Hepatocyte (in vitro differentiated cells): ENCODE data around the gene SCGN. TPM values are rescaled to one million over a fixed set of nuclear protein-coding genes. Genes with fewer than 3 reads are reported as not detected.

ENCODE experiments used
- DNase-seq: peaks from one replicate; pipeline ENCODE4 v3.0.0-alpha.2; 2016; ENCODE audit warnings: low spot score
- H2AFZ ChIP-seq: fragments of 200-600 bp; sonication (generic); 2 replicates; pipeline ENCODE4 v1.6.0; 2016; ENCODE audit warnings: antibody characterized with exemption, mild to moderate bottlenecking
- H3K27ac ChIP-seq: fragments of 200-600 bp; sonication (generic); 2 replicates; pipeline ENCODE4 v1.5.1; 2016; ENCODE audit warnings: mild to moderate bottlenecking
- H3K27me3 ChIP-seq: fragments of 200-600 bp; sonication (generic); 2 replicates; pipeline ENCODE4 v1.6.1; 2016
- H3K36me3 ChIP-seq: fragments of 200-600 bp; sonication (generic); replicated peaks from 2 replicates; pipeline ENCODE4 v1.5.1; 2016; ENCODE audit warnings: low read depth; ENCODE audit not compliant: insufficient read depth
- H3K4me1 ChIP-seq: fragments of 200-600 bp; sonication (generic); 2 replicates; pipeline ENCODE4 v1.5.1; 2016; ENCODE audit warnings: mild to moderate bottlenecking, moderate library complexity; ENCODE audit not compliant: insufficient read depth
- H3K4me2 ChIP-seq: fragments of 200-600 bp; sonication (generic); 2 replicates; pipeline ENCODE4 v1.6.0; 2016
- H3K4me3 ChIP-seq: fragments of 200-600 bp; sonication (generic); 2 replicates; pipeline ENCODE4 v1.5.1; 2016; ENCODE audit warnings: mild to moderate bottlenecking
- H3K79me2 ChIP-seq: fragments of 200-600 bp; sonication (generic); 2 replicates; pipeline ENCODE4 v1.6.0; 2017; ENCODE audit warnings: mild to moderate bottlenecking
- H3K9me2 ChIP-seq: fragments of 200-600 bp; sonication (generic); replicated peaks from 2 replicates; pipeline ENCODE4 v1.6.0; 2017; ENCODE audit warnings: mild to moderate bottlenecking; ENCODE audit not compliant: insufficient read depth
- H3K9me3 ChIP-seq: fragments of 200-600 bp; sonication (generic); 2 replicates; pipeline ENCODE4 v1.5.1; 2016; ENCODE audit warnings: low read depth, mild to moderate bottlenecking
- H4K20me1 ChIP-seq: fragments of 200-600 bp; sonication (generic); 2 replicates; pipeline ENCODE4 v1.6.0; 2016; ENCODE audit warnings: mild to moderate bottlenecking; ENCODE audit not compliant: insufficient read depth, poor library complexity, severe bottlenecking
- EZH2 ChIP-seq: fragments of 200-600 bp; sonication (generic); IDR thresholded peaks from 2 replicates; pipeline ENCODE4 v1.6.1; 2016; ENCODE audit warnings: antibody characterized with exemption, mild to moderate bottlenecking, borderline replicate concordance
- EZH2phosphoT487 ChIP-seq: fragments of 200-600 bp; sonication (generic); IDR thresholded peaks from one replicate; pipeline ENCODE4 v1.6.1; 2018; ENCODE audit warnings: antibody characterized with exemption, mild to moderate bottlenecking, low read depth, moderate library complexity; ENCODE audit not compliant: unreplicated experiment, severe bottlenecking
- WGBS: methylation state at CpG from one replicate; pipeline ENCODE4 v1.1.6; 2016; ENCODE audit warnings: low lambda C conversion rate; ENCODE audit errors: missing lambda C conversion rate; 5-methylcytosine and 5-hydroxymethylcytosine counted together
- polyA plus RNA-seq: library from polyadenylated mRNA; unstranded; fragments of >200 nt; fragmentation: Nextera tagmentation; extraction: Ambion mirVana; gene quantifications from 2 replicates; pipeline ENCODE4 v1.2.1, GENCODE V29; 2016
- total RNA-seq: library from RNA; depleted of rRNA; stranded (reverse); fragments of >200 nt; gene quantifications from 2 replicates; pipeline ENCODE4 v1.2.3, GENCODE V29; 2014
- TF ChIP-seq, protein P1 (sequence below): fragments of 200-600 bp; sonication (generic); IDR thresholded peaks from 2 replicates; pipeline ENCODE4 v1.5.1; 2016; ENCODE audit warnings: antibody characterized with exemption, mild to moderate bottlenecking; ENCODE audit not compliant: poor library complexity

Gene SCGN
- total and polyA plus RNA-seq, 2 experiments from 2014 or later: 14.2 to 25.9 TPM

DNA sequence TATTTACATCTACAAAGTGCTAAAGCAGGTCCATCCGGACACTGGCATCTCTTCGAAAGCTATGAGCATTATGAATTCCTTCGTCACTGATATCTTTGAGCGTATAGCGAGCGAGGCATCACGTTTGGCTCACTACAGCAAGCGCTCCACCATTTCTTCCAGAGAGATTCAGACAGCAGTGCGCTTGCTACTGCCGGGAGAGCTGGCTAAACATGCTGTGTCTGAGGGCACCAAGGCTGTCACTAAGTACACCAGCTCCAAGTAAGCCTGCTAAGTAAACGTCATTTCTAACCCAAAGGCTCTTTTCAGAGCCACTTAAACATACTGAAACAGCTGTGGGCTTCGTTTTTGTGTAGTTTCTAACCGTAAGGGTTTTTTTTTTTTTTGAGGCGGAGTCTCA, 75.0 kb downstream of the SCGN start:
- TF ChIP-seq, protein P1, sequence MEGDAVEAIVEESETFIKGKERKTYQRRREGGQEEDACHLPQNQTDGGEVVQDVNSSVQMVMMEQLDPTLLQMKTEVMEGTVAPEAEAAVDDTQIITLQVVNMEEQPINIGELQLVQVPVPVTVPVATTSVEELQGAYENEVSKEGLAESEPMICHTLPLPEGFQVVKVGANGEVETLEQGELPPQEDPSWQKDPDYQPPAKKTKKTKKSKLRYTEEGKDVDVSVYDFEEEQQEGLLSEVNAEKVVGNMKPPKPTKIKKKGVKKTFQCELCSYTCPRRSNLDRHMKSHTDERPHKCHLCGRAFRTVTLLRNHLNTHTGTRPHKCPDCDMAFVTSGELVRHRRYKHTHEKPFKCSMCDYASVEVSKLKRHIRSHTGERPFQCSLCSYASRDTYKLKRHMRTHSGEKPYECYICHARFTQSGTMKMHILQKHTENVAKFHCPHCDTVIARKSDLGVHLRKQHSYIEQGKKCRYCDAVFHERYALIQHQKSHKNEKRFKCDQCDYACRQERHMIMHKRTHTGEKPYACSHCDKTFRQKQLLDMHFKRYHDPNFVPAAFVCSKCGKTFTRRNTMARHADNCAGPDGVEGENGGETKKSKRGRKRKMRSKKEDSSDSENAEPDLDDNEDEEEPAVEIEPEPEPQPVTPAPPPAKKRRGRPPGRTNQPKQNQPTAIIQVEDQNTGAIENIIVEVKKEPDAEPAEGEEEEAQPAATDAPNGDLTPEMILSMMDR: no peak
- no peak for TF ChIP-seq EZH2
- no peak for TF ChIP-seq EZH2phosphoT487
- DNase-seq: no peak
- Histone ChIP-seq H3K9me3 (no peaks in the 10 kb centered on the region), H3K4me3 (no peak overlapping the region), H3K4me2 (no peak overlapping the region), H3K4me1 (no peaks in the 10 kb centered on the region), H2AFZ (no peak overlapping the region), H4K20me1 (no peaks in the 10 kb centered on the region), H3K36me3 (no peaks in the 10 kb centered on the region), H3K27ac (no peak overlapping the region), H3K9me2 (no peaks in the 10 kb centered on the region), H3K79me2 (no peaks in the 10 kb centered on the region), H3K27me3 (no peaks in the 10 kb centered on the region)
- 88% methylated on average over 14 of the region's 14 CpGs for WGBS

DNA sequence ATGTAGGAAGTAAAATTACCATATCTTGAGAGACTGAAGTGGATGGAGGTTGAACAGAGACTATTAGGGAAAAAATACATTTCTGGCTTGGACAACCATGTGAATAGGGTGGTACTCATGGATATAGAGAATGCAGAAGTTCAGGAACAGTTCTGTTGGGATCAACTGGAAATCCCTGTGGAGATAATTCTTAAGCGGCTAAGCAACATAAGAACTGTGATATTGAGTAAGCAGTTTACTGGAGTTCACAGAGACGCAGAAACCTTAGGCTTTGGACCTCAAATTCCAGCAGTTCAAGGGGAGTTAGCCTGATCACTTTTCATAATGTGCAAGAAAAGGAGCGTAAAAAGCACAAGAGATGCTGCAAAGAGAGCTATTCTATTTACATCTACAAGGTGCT, 78.9 kb downstream of the SCGN start:
- H3K27me3 ChIP-seq: no peaks in the 10 kb centered on the region
- no peak overlapping the region for H3K4me2 ChIP-seq
- no peaks in the 10 kb centered on the region for H3K4me1 ChIP-seq
- H3K27ac ChIP-seq: no peak overlapping the region
- no peaks in the 10 kb centered on the region for H3K9me3 ChIP-seq
- no peak for TF ChIP-seq EZH2
- TF ChIP-seq, protein P1: no peak
- no peak for TF ChIP-seq EZH2phosphoT487
- no peak overlapping the region for H2AFZ ChIP-seq
- no peaks in the 10 kb centered on the region for H3K36me3 ChIP-seq
- H3K9me2 ChIP-seq: no peaks in the 10 kb centered on the region
- DNase-seq: no peak
- H3K4me3 ChIP-seq: no peak overlapping the region
- no peaks in the 10 kb centered on the region for H4K20me1 ChIP-seq
- 79% methylated on average over 3 of the region's 3 CpGs for whole genome bisulfite sequencing
- H3K79me2 ChIP-seq: no peaks in the 10 kb centered on the region

DNA sequence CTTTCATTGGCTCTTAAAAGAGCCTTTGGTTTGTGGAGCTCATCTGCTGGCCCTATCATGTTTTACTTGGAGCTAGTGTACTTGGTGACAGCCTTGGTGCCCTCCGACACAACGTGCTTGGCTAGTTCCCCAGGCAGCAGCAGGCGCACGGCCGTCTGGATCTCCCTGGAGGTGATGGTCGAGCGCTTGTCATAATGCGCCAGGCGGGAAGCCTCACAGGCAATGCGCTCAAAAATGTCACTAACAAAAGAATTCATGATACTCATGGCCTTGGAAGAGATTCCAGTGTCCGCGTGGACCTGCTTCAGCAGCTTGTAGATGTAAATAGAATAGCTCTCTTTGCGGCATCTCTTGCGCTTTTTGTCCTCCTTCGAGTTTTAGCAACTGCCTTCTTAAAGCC, 79.7 kb downstream of the SCGN start:
- WGBS: 88% methylated on average over 15 of the region's 15 CpGs
- DNase-seq: no peak
- TF ChIP-seq EZH2 (no peak), EZH2phosphoT487 (no peak)
- TF ChIP-seq, protein P1: no peak

More for the DNA sequence above, 79.7 kb downstream of the SCGN start:
- H3K4me1 ChIP-seq: no peaks in the 10 kb centered on the region
- no peaks in the 10 kb centered on the region for H3K36me3 ChIP-seq
- no peak overlapping the region for H3K27ac ChIP-seq
- H3K4me2 ChIP-seq: no peak overlapping the region
- H3K27me3 ChIP-seq: no peaks in the 10 kb centered on the region
- H3K4me3 ChIP-seq: no peak overlapping the region
- no peaks in the 10 kb centered on the region for H3K9me2 ChIP-seq
- H2AFZ ChIP-seq: no peak overlapping the region
- no peaks in the 10 kb centered on the region for H3K79me2 ChIP-seq
- no peaks in the 10 kb centered on the region for H3K9me3 ChIP-seq
- no peaks in the 10 kb centered on the region for H4K20me1 ChIP-seq
